SJSA1 (cell line): Measurements from ENCODE around the gene KCNIP1. TPM values are rescaled to one million over a fixed set of nuclear protein-coding genes. Genes with fewer than 3 reads are reported as not detected.
A peak's percentile ranks its signal among the peaks of the same experiment; 100 is the strongest.

ENCODE experiments used
- DNase-seq, 2 experiments: peaks; one replicate each; pipeline ENCODE4 v3.0.0-alpha.2; 2015 to 2020; ENCODE audit warnings: low spot score in 2 of 2, low read depth in 1 of 2
- H3K27ac ChIP-seq: fragments of 250-450 bp; sonication (Bioruptor Pico); 2 replicates; pipeline ENCODE4 v1.5.1; 2020; ENCODE audit warnings: mild to moderate bottlenecking, moderate library complexity
- H3K27me3 ChIP-seq: fragments of 250-450 bp; sonication (Bioruptor Pico); replicated peaks from 2 replicates; pipeline ENCODE4 v1.5.1; 2020; ENCODE audit warnings: mild to moderate bottlenecking, moderate library complexity
- H3K36me3 ChIP-seq: fragments of 250-450 bp; sonication (Bioruptor Pico); 2 replicates; pipeline ENCODE4 v1.5.1; 2020; ENCODE audit warnings: mild to moderate bottlenecking
- H3K4me1 ChIP-seq: fragments of 250-450 bp; sonication (Bioruptor Pico); replicated peaks from 2 replicates; pipeline ENCODE4 v1.6.1; 2021; ENCODE audit warnings: mild to moderate bottlenecking
- H3K4me3 ChIP-seq: fragments of 250-450 bp; sonication (Bioruptor Pico); 2 replicates; pipeline ENCODE4 v1.5.1; 2020; ENCODE audit warnings: mild to moderate bottlenecking
- H3K9me3 ChIP-seq: fragments of 250-450 bp; sonication (Bioruptor Pico); replicated peaks from 2 replicates; pipeline ENCODE4 v1.5.1; 2020; ENCODE audit warnings: mild to moderate bottlenecking
- total RNA-seq: library from RNA; depleted of rRNA; stranded (reverse); fragments of >200 nt; shearing (Covaris generic); gene quantifications from 2 replicates; pipeline ENCODE4 v1.2.3, GENCODE V29; 2014

Gene KCNIP1
- total RNA-seq, 1 experiment from 2014 or later = 3.1 TPM

DNA sequence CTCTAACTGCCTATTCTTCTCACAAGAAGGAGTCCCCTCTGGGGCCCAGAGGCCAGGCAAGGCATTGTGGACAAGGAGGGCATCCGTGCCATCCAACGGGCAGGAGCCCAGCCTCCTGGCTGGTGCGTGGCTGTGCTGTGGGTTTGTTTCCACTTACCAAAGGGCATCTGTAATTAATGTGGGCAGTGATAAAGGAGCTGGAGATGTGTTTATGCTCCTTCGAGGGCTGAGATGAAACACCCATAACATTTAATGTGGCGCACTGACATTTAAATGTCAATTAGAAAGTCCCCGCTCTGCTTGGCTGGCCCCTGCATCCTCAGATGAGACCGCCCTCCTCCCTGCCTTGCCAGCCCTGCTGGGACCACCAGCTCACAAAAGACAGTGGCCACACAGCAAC lies 57.1 kb downstream of the KCNIP1 start:
- DNase-seq = no peak
- H3K9me3 ChIP-seq = no peaks in the 10 kb centered on the region
- no peaks in the 10 kb centered on the region for H3K36me3 ChIP-seq
- H3K4me3 ChIP-seq = no peak overlapping the region
- no peaks in the 10 kb centered on the region for H3K27me3 ChIP-seq
- H3K4me1 ChIP-seq = no peaks in the 10 kb centered on the region
- H3K27ac ChIP-seq = no peak overlapping the region

DNA sequence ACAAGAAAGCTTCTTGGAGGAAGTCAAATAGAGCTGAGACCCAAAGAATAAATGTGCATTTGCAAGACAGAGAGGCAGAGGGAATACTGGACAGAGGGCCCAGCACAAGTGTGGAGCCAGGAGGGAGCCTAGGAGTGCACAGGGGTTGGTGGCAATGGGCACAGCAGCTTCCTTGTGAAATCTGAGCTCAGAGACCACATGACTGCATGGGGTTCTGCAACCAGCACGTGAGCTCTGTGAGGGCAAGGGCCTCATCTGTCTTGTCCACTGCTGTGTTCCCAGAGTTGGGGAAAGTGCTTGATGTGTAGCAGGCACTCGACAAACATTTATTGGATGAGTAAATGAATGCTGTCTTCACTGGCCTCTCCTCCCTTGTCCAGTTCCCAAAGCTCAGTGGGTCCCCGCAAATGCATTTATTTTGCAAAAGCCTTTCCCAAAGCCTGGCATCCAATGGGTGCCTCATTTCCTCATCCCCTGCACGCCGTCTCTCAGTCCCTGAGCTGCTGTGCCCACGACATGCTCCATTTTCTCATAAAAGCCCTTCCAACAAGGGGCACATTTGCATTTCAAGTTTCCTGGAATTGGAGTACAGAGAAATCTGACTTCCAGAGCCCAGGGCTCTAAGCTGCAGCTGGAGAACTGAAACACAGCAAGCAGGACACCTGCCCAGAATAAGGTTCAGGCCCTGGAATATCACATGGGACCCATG lies 58.5 kb downstream of the KCNIP1 start:
- Histone ChIP-seq H3K27ac (no peak overlapping the region), H3K36me3 (no peaks in the 10 kb centered on the region), H3K4me1 (no peaks in the 10 kb centered on the region), H3K4me3 (no peak overlapping the region), H3K9me3 (no peaks in the 10 kb centered on the region), H3K27me3 (no peaks in the 10 kb centered on the region)
- no peak for DNase-seq

DNA sequence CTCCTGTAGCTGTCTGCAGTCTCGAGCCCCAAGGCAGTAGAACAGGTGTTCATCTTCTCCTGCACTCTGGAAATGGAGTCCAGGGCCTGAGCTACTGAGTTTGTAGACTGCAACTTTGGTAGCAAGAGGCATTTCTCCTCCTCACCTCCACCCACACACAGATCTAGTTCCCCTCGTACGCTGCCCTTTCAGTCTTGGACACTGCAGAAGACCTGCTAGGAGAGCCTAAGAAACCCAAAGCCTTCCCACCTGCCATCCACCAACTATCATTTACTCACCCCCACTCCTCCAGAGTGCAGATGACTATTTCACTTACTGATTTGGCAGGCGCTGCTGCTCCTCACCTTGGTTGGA lies 59.0 kb downstream of the KCNIP1 start:
- H3K4me3 ChIP-seq = no peak overlapping the region
- no peaks in the 10 kb centered on the region for H3K4me1 ChIP-seq
- no peaks in the 10 kb centered on the region for H3K27me3 ChIP-seq
- H3K27ac ChIP-seq = no peak overlapping the region
- no peaks in the 10 kb centered on the region for H3K9me3 ChIP-seq
- no peak for DNase-seq
- no peaks in the 10 kb centered on the region for H3K36me3 ChIP-seq

DNA sequence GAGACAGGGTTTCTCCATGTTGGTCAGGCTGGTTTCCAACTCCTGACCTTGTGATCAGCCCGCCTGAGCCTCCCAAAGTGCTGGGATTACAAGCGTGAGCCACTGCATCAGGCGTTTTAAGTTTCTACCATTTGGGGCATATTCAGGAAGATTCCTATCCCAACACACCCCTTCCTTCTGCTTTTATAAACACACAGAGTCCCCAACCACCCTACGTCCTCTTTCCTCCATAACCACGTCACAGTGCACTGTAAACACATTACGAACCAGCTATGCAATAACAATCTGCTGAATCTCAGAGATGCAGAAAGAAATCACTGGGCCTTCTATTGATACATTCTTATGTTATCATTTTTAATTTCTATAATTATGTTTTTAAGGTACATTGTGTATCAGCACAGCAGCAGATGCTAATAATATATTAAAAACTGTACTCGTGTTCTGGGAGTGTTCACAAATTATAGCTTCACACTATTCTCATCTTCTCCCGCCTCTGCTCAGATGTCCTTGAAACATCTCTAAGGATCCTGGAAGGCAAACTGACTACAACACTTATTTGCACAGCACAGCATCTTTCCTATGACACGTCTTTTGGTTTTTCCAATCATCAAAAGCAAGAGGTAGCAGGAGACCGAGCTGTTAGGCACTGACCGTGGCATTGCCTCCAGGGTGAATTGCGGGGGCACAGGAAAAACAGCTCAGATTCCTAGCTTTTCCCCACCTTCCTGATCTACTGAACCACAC lies 60.2 kb downstream of the KCNIP1 start:
- H3K36me3 ChIP-seq = no peaks in the 10 kb centered on the region
- no peak overlapping the region for H3K27ac ChIP-seq
- H3K4me1 ChIP-seq = no peaks in the 10 kb centered on the region
- no peak overlapping the region for H3K4me3 ChIP-seq
- no peaks in the 10 kb centered on the region for H3K9me3 ChIP-seq
- no peaks in the 10 kb centered on the region for H3K27me3 ChIP-seq
- no peak for DNase-seq

DNA sequence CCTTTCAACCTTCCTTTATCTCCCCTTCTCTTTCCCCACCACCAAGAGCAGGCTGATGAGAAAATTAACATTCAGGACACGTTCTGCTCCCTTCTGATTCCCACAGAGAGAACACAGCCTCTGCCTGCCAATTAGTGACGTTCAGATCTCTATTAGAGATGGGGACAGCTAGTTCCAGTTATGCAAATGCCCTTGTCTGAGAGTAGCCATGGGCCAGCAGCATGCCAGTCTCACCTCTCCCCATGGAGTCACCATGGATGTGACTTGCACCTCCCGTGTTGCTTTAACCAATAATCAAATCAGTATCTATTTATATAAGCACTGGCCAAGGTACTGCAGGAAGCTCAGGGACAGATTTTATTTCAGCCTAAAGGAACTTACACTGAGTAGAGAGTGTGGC lies 61.3 kb downstream of the KCNIP1 start:
- H3K9me3 ChIP-seq = no peaks in the 10 kb centered on the region
- no peaks in the 10 kb centered on the region for H3K4me1 ChIP-seq
- H3K27me3 ChIP-seq = no peaks in the 10 kb centered on the region
- DNase-seq = no peak
- H3K4me3 ChIP-seq = no peak overlapping the region
- no peak overlapping the region for H3K27ac ChIP-seq
- no peaks in the 10 kb centered on the region for H3K36me3 ChIP-seq

DNA sequence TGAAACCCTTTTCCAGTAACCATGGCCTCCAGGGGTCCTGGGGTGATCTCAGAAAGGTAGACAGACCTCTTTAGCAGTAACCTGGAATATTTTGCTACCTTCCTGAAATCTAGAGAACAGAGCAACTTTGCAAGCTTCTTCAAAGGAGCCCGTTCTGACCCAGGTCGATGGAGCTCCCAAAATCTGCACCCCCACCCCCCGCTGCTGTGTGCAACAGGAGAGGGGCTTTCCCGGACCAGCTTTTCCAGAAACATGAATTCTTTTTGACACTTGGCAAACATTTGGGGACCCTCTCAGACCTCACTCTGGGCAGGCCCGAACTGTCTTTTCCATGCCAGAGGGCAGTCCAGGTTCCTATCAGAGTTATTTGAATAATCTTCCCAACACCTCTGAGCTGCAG lies 65.3 kb downstream of the KCNIP1 start:
- H3K4me3 ChIP-seq = no peak overlapping the region

DNA sequence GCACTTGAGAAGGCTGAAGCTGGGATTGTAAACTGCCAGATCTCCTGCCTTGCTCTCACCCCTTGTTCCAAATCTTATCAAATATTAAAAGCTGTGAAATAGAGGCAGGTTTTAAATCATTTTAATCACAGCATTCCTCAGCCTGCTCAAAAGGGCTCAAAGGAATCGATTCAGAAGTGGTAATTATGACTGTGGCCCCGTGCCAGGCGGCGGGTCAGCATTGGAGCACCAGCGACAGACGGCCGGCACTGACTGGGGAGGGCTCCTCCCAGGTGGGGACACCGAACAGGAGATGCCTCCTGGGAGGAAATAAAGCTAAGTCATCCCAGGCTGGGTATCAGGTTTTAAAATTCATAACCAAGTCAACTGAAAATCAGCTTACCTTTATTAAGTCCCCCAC lies 66.7 kb downstream of the KCNIP1 start:
- Histone ChIP-seq H3K27ac (0 out of 2 replicates have a peak overlapping the region, but pooled peaks have one; percentile 27), H3K36me3 (no peaks in the 10 kb centered on the region), H3K9me3 (no peaks in the 10 kb centered on the region), H3K4me1 (peaks cover 25% of the 10 kb centered on the region), H3K27me3 (no peaks in the 10 kb centered on the region), H3K4me3 (no peak overlapping the region)
- no peak for DNase-seq

More for the DNA sequence above, 65.3 kb downstream of the KCNIP1 start:
- Histone ChIP-seq H3K4me1 (peaks cover 25% of the 10 kb centered on the region), H3K36me3 (no peaks in the 10 kb centered on the region), H3K9me3 (no peaks in the 10 kb centered on the region), H3K27ac (no peak overlapping the region), H3K27me3 (no peaks in the 10 kb centered on the region)
- DNase-seq = no peak

DNA sequence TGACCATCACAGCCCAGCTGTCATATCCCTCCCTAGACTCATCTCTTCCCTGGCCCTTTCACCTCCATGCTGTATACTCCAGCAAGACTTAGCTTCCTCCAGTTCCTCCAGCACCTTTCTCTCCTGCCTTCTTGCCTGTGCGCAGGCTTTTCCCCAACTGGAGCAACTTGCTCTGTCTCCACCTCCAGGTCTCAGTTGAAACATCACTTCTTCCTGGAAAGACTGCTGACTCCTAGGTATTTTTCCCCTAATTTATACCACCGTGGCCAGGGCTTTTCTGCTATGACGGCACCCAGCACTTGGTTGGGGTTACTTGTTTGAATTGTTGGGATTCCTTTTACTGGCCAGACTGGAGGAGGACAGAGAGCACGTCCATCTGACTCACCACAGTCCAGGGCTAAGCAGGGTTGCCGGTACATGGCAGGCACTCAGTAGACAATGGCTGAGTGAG lies 67.5 kb downstream of the KCNIP1 start:
- no peak overlapping the region for H3K4me3 ChIP-seq
- H3K36me3 ChIP-seq = no peaks in the 10 kb centered on the region
- peak overlapping the region; percentile 52 for H3K27ac ChIP-seq
- peak; percentile 96 to 97 for DNase-seq
- no peaks in the 10 kb centered on the region for H3K27me3 ChIP-seq
- H3K9me3 ChIP-seq = no peaks in the 10 kb centered on the region
- peaks cover 25% of the 10 kb centered on the region for H3K4me1 ChIP-seq

DNA sequence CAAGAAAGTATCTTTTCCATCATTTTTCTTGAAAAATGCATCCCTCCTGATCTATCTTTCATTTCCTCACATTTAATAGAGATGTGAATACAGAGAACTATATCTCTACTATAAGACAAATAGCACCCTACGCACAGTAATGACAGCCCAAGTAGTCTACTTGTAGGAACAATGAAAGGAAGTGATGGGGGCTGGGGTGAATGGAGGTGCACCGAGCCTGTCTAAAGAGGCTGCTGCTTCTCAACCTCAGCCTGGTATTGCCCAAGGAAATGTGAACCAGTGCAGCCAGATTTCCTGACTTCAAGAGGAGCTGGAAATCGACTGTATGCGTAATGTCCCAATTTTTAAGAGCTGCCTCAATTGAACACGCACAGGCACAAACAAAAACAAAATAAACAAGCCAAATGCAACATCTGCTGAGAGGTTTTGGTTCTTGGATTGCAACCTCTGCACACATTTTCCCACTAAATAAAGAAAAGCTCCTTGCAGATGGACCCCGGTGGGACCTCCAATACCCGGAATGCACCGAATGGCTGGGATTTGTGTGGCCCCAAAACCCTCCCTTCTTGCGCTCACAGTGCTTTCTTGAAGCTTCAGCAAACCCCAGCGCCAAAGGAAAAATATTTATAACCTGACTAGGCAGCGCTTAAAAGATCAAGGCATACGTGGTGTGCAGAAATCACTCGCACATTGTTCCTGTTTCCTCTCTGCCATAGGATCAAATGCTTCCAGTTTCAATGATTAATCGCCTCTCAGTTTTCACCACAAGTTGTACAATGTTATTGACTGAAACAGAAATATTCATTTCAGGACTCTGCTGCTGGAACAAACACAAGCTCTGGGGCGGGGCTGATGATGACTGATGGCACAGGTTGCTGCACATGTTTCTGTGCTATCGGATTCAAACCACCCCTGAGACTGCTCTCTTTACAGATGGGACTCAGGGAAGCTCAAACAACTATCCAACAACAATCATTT lies 68.3 kb downstream of the KCNIP1 start:
- Histone ChIP-seq H3K4me3 (no peak overlapping the region), H3K4me1 (peaks cover 25% of the 10 kb centered on the region), H3K9me3 (no peaks in the 10 kb centered on the region), H3K36me3 (no peaks in the 10 kb centered on the region), H3K27me3 (no peaks in the 10 kb centered on the region), H3K27ac (peak overlapping the region; percentile 52)
- DNase-seq = peak in 1 of 2 experiments; percentile 23

DNA sequence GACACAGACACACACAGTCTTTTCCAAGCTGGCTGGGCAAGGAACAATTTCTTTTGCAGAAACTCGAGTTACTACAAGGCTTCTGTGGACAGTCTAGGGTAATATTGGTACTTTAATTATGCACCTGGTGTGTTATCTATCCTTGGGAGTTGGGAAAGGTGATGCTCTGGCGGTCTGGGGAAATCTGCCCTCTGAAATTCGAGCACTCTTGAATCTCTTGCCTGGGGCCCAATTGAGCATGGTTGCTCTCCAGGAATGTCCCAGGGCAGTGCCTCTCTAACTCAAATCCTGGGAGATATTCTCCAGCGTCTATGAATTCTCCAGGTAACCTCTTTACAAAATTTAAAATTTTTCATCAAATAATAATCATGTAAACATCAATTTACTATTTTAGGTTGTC lies 69.3 kb downstream of the KCNIP1 start:
- H3K4me3 ChIP-seq = no peak overlapping the region
- DNase-seq = no peak
- H3K27me3 ChIP-seq = no peaks in the 10 kb centered on the region
- H3K9me3 ChIP-seq = no peaks in the 10 kb centered on the region
- H3K27ac ChIP-seq = no peak overlapping the region
- H3K4me1 ChIP-seq = peaks cover 25% of the 10 kb centered on the region
- no peaks in the 10 kb centered on the region for H3K36me3 ChIP-seq

DNA sequence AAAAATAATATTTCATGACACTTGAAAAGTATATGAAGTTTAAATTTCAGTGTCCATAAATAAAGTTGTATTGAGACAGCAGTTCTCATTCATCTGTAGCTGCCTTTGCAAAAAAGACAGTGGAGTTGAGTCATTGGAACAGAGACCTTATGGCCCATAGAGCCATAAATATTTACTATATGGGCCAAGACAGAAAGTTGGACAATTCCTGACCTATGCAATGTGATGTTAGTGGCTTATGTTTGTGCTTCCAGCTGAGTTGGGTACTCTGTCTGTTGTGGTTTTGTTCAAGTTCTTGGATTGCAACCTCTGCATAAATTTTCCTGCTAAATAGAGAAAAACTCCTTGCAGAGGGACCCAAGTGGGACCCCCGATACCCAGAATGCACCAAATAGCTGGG lies 69.8 kb downstream of the KCNIP1 start:
- Histone ChIP-seq H3K4me1 (peaks cover 25% of the 10 kb centered on the region), H3K27me3 (no peaks in the 10 kb centered on the region)

DNA sequence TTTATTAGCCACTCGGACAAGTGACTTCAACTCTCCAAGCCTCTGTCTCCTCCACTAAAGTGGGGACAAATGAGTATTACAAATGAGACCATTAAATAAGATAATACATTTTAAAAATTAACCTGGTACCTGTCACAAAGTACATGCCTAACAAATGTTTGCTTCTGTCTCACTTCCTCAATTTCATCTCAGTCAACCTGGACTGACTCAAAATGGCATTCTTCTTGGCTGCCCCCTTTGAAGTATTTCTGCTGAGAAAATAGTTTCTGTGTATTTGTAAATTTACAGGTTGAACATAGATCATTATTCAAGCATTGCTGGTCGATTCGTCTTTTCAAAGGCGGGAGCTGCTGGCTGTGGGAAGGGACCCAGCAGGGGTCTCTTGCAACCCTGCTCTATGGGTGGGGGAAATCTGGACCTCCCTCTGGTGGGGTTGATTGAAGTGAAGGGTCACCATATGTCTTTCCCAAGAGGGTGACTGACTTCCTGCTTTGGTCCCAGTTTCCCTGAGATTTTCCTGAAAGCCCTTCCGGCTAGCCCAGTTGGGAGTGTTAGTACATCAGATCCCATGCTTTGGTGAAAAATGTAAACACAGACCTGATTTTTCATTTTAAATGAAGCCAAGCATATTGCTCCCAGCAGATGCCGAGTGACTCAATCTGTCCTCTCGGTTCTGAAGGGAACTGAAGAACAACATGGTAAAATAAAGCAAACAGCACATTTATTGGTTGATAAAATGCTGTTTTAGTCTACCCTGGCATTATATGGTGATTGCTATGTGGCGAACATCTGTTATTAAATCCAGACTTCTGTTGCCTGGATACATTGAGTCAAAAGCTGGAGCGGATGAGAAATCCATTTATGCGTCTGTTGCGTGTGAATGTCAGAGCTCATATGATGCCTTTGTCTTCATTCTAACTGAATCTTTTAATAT lies 73.0 kb downstream of the KCNIP1 start:
- Histone ChIP-seq H3K36me3 (no peaks in the 10 kb centered on the region), H3K4me1 (peaks cover 11% of the 10 kb centered on the region), H3K27me3 (no peaks in the 10 kb centered on the region), H3K4me3 (no peak overlapping the region), H3K9me3 (peaks cover 3% of the 10 kb centered on the region; the same call in 1 of the 2 replicates), H3K27ac (no peak overlapping the region)
- no peak for DNase-seq

More for the DNA sequence above, 69.8 kb downstream of the KCNIP1 start:
- no peak for DNase-seq
- Histone ChIP-seq H3K9me3 (no peaks in the 10 kb centered on the region), H3K36me3 (no peaks in the 10 kb centered on the region), H3K27ac (no peak overlapping the region), H3K4me3 (no peak overlapping the region)

DNA sequence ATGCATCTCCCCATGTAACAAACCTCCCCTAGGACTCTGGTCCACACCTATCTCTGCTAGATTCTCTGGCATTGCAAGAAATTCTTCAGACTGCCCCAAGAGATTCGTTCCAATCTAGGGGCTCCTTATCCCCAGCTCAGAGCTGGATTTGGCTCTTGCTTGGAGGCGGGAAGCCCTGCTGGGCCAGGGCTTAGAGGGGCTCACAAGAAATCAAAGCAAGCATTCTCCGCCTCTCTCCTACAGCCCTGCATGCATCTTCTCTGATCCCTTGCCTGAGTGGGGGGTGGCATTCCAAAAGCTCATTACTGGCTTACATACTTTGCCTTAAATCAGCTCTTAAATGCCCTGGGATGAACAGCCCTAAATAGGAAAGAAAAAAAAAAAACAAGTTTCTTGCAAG lies 75.8 kb downstream of the KCNIP1 start:
- H3K4me1 ChIP-seq = no peaks in the 10 kb centered on the region
- no peak for DNase-seq
- no peaks in the 10 kb centered on the region for H3K36me3 ChIP-seq
- no peak overlapping the region for H3K27ac ChIP-seq
- no peak overlapping the region for H3K4me3 ChIP-seq
- no peaks in the 10 kb centered on the region for H3K27me3 ChIP-seq
- H3K9me3 ChIP-seq = peaks cover 6% of the 10 kb centered on the region; the same call in 1 of the 2 replicates
